SK-N-MC (cell line): ENCODE measurements around the gene ITPR2.

Experiments
- EZH2 ChIP-seq: fragments of 200-600 bp; sonication (generic); IDR thresholded peaks from one replicate; pipeline ENCODE4 v1.6.1; 2017; ENCODE audit warnings: antibody characterized with exemption
- POLR2AphosphoS5 ChIP-seq: IDR thresholded peaks from 2 replicates; pipeline ENCODE4 v1.6.1; 2012; ENCODE audit warnings: mild to moderate bottlenecking, low read depth, low read length, borderline replicate concordance

DNA sequence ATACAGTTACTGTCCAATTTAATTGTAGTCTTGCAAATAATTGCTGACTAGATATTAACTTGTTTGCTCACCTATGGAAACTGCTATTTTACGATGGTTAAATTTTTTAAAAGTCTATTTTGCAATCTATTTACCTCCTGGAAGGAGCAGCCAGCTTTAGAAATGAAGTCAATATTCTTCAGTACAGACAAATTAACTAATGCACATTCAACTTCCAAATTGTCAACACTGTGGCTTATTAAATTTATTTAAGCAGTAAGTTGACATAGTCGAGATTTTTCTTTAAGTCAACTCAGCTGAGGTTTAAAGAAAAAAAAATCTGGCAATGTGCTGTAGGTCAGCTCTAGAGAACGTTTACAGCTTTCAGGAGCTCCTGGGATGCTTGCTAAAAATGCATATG, 416.4 kb downstream of the ITPR2 start:
- TF ChIP-seq EZH2 (no peak), POLR2AphosphoS5 (no peak)
